Measurements from ENCODE around the gene ACER3.

DNA sequence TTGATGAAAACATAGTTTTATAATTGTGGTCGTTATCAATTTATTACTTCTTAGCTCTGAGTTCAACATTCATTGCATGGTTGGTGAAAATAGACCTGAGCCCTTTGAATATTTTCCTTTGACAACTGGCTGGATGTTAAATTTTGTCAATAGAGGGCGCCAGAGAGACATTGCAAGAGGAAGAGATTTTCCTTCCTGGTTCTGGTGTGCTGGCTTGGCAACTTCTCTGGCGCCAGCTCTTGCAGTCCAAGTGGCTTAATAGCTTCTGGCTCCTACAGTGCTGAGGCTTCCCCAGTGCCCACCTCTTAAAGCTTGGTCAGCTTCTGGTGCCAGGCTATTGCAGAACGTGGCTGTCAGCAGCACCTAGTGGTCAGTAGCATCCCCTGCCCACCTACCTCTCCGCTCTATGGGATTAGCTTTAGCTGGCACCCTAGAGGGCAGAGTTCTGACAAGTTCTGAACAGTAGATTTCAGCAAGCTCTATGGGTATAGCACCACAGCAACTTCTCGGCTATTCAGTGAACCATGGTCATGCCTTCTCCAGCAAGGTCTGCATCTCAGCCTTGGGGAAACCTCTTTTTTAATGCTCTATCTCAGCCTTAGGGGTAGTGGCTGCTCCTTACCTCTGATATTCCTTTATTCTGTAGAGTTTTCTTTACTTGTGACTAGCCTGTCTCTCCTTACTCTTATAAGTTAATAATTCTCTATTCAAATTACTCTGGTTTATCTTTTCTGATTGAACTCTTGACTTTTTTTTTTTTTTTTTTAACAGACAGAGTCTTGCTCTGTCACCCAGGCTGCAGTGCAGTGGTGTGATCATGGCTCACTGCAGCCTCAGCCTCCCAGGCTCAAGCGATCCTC is 59.4 kb downstream of the ACER3 start:
- no peak for TF ChIP-seq EZH2 (IDR thresholded peaks at IDR 0.05; ENCODE audit: low read depth, unreplicated experiment)
- TF ChIP-seq, protein P1, sequence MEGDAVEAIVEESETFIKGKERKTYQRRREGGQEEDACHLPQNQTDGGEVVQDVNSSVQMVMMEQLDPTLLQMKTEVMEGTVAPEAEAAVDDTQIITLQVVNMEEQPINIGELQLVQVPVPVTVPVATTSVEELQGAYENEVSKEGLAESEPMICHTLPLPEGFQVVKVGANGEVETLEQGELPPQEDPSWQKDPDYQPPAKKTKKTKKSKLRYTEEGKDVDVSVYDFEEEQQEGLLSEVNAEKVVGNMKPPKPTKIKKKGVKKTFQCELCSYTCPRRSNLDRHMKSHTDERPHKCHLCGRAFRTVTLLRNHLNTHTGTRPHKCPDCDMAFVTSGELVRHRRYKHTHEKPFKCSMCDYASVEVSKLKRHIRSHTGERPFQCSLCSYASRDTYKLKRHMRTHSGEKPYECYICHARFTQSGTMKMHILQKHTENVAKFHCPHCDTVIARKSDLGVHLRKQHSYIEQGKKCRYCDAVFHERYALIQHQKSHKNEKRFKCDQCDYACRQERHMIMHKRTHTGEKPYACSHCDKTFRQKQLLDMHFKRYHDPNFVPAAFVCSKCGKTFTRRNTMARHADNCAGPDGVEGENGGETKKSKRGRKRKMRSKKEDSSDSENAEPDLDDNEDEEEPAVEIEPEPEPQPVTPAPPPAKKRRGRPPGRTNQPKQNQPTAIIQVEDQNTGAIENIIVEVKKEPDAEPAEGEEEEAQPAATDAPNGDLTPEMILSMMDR (conservative IDR thresholded peaks at IDR 0.05; ENCODE audit: low read depth in 2 of 2), result peak; percentile 79 to 100
- no peak for TF ChIP-seq STAT1 (IDR thresholded peaks at IDR 0.05; ENCODE audit: unreplicated experiment)
- TF ChIP-seq NANOG (IDR thresholded peaks at IDR 0.05; ENCODE audit: borderline replicate concordance), result no peak
- no peak for TF ChIP-seq POLR2AphosphoS5 (IDR thresholded peaks at IDR 0.05; ENCODE audit: low read depth)
- TF ChIP-seq, protein P2, sequence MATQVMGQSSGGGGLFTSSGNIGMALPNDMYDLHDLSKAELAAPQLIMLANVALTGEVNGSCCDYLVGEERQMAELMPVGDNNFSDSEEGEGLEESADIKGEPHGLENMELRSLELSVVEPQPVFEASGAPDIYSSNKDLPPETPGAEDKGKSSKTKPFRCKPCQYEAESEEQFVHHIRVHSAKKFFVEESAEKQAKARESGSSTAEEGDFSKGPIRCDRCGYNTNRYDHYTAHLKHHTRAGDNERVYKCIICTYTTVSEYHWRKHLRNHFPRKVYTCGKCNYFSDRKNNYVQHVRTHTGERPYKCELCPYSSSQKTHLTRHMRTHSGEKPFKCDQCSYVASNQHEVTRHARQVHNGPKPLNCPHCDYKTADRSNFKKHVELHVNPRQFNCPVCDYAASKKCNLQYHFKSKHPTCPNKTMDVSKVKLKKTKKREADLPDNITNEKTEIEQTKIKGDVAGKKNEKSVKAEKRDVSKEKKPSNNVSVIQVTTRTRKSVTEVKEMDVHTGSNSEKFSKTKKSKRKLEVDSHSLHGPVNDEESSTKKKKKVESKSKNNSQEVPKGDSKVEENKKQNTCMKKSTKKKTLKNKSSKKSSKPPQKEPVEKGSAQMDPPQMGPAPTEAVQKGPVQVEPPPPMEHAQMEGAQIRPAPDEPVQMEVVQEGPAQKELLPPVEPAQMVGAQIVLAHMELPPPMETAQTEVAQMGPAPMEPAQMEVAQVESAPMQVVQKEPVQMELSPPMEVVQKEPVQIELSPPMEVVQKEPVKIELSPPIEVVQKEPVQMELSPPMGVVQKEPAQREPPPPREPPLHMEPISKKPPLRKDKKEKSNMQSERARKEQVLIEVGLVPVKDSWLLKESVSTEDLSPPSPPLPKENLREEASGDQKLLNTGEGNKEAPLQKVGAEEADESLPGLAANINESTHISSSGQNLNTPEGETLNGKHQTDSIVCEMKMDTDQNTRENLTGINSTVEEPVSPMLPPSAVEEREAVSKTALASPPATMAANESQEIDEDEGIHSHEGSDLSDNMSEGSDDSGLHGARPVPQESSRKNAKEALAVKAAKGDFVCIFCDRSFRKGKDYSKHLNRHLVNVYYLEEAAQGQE (IDR thresholded peaks at IDR 0.05; ENCODE audit: unreplicated experiment), result no peak
- TF ChIP-seq JUNB (IDR thresholded peaks at IDR 0.05; ENCODE audit: unreplicated experiment), result no peak
- no peak for TF ChIP-seq CREB1 (CRISPR knock-in tag; IDR thresholded peaks at IDR 0.05; ENCODE audit: low read depth)
- TF ChIP-seq, protein P3, sequence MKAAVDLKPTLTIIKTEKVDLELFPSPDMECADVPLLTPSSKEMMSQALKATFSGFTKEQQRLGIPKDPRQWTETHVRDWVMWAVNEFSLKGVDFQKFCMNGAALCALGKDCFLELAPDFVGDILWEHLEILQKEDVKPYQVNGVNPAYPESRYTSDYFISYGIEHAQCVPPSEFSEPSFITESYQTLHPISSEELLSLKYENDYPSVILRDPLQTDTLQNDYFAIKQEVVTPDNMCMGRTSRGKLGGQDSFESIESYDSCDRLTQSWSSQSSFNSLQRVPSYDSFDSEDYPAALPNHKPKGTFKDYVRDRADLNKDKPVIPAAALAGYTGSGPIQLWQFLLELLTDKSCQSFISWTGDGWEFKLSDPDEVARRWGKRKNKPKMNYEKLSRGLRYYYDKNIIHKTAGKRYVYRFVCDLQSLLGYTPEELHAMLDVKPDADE (IDR thresholded peaks at IDR 0.05), result no peak
- TF ChIP-seq EZH2phosphoT487 (IDR thresholded peaks at IDR 0.05; ENCODE audit: unreplicated experiment), result no peak
